ENCODE data around the gene TMEM175.

- TF ChIP-seq FOS (IDR thresholded peaks at IDR 0.05; ENCODE audit: low read depth, low read length) (no peak), CTCF (conservative IDR thresholded peaks at IDR 0.05; ENCODE audit: low read depth, low read length) (no peak), MAZ (IDR thresholded peaks at IDR 0.05; ENCODE audit: borderline replicate concordance, low read depth, low read length) (no peak), MXI1 (IDR thresholded peaks at IDR 0.05; ENCODE audit: borderline replicate concordance, low read depth, low read length) (no peak), POLR2A (IDR thresholded peaks at IDR 0.05; ENCODE audit: low read depth, low read length) (no peak), CHD1 (IDR thresholded peaks at IDR 0.05; ENCODE audit: low read depth, low read length) (no peak), RFX5 (IDR thresholded peaks at IDR 0.05; ENCODE audit: low read depth, low read length) (no peak), RAD21 (IDR thresholded peaks at IDR 0.05; ENCODE audit: low read length) (no peak)
Measured at GRCh38 chr4:946517-947471, 14.5 kb downstream of the TMEM175 start.
